Activated CD4-positive, alpha-beta T cell treated with anti-CD3 and anti-CD28 coated beads, Interleukin-2, amount 50 U/mL, for 1 hour (primary cell): Measurements from ENCODE around the gene MSI1.

Experiments
- DNase-seq: peaks from one replicate; pipeline ENCODE4 v3.0.0-alpha.2; 2020

The MSI1 gene

GRCh38 chr12:120376934-120377572 is 8.1 kb upstream of the MSI1 start:
- no peak for DNase-seq

- DNase-seq, result no peak
These were observed 7.5 kb upstream of the MSI1 start for GRCh38 chr12:120376416-120376815.

GRCh38 chr12:120376009-120376408 is 7.0 kb upstream of the MSI1 start:
- no peak for DNase-seq

GRCh38 chr12:120373683-120374082 is 4.7 kb upstream of the MSI1 start:
- DNase-seq, result no peak

GRCh38 chr12:120370343-120371243 is 1.6 kb upstream of the MSI1 start:
- DNase-seq, result no peak

GRCh38 chr12:120369603-120370342 is 809 bp upstream of the MSI1 start:
- no peak for DNase-seq

GRCh38 chr12:120367924-120368788 is 808 bp downstream of the MSI1 start:
- DNase-seq, result no peak

GRCh38 chr12:120367233-120367923 is 1.6 kb downstream of the MSI1 start:
- DNase-seq, result no peak

- DNase-seq, result no peak
These were observed 2.1 kb downstream of the MSI1 start for GRCh38 chr12:120366845-120367232.

- no peak for DNase-seq
These were observed 2.6 kb downstream of the MSI1 start for GRCh38 chr12:120366341-120366705.

- no peak for DNase-seq
These were observed 3.2 kb downstream of the MSI1 start for GRCh38 chr12:120365675-120366340.

GRCh38 chr12:120364487-120364886 is 4.5 kb downstream of the MSI1 start:
- DNase-seq, result no peak

- no peak for DNase-seq
These were observed 5.6 kb downstream of the MSI1 start for GRCh38 chr12:120363274-120363855.

- no peak for DNase-seq
These were observed 6.3 kb downstream of the MSI1 start for GRCh38 chr12:120362516-120363273.

GRCh38 chr12:120361506-120362208 is 7.3 kb downstream of the MSI1 start:
- DNase-seq, result no peak

GRCh38 chr12:120359128-120359527 is 9.8 kb downstream of the MSI1 start:
- no peak for DNase-seq

GRCh38 chr12:120358412-120359100 is 10.4 kb downstream of the MSI1 start:
- DNase-seq, result no peak

- DNase-seq, result no peak
These were observed 11.9 kb downstream of the MSI1 start for GRCh38 chr12:120357104-120357503.

GRCh38 chr12:120356567-120357030 is 12.4 kb downstream of the MSI1 start:
- peak; percentile 68 for DNase-seq
